ENCODE data around the gene ENDOD1.

Gene ENDOD1

DNA sequence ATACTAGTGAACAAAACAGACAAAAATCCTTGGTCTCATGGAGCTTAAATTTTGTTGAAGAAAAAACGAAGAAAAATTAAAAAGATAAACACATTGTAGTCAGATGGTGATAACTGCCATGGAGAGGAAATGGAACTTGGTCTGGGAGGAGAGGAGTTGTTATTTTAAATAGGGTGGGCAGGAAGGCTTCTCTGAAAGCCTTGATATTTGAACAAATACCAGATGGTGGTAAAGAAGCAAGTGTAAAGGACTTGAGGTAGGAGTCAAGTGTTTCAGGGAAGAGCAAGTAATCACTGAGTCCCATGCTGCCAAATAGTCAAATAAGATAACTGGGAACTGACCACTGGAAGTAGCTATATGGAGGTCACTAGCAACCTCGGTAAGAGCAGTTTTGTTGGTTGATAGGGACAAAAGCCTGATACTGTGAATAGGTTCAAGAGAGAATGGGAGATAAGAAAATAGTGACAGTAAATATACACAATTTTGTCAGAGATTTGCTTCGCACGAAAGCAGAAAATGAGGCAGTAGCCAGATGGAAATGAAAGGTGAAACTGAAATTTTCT, 86.3 kb downstream of the ENDOD1 start:
- no peak for DNase-seq (ENCODE audit: low spot score)

Data from COLO829 (cell line).